ENCODE data around the gene HMCES. TPM values are rescaled to one million over a fixed set of nuclear protein-coding genes. Genes with fewer than 3 reads are reported as not detected.

HMCES gene
- total and polyA plus RNA-seq, 2 of the 13 experiments (the other 11 are each of a cell fraction or from before 2014, with no cell fraction given): 16.1 to 37.5 TPM

GRCh38 chr3:129228891-129229585 lies 49.6 kb upstream of the HMCES start (continued):
- TF ChIP-seq KDM2A (CRISPR knock-in tag; IDR thresholded peaks at IDR 0.05; ENCODE audit: borderline replicate concordance, low read depth): no peak
- TF ChIP-seq ZBED4 (CRISPR knock-in tag; IDR thresholded peaks at IDR 0.05; ENCODE audit: borderline replicate concordance): no peak
- TF ChIP-seq ZNF7 (CRISPR knock-in tag; IDR thresholded peaks at IDR 0.05): no peak
- no peak for TF ChIP-seq ZNF556 (CRISPR knock-in tag; IDR thresholded peaks at IDR 0.05; ENCODE audit: borderline replicate concordance)
- TF ChIP-seq ZBTB26 (CRISPR knock-in tag; IDR thresholded peaks at IDR 0.05; ENCODE audit: borderline replicate concordance): no peak
- TF ChIP-seq HOXD1 (CRISPR knock-in tag; IDR thresholded peaks at IDR 0.05): no peak
- TF ChIP-seq MEF2D (CRISPR knock-in tag; IDR thresholded peaks at IDR 0.05): no peak
- no peak for TF ChIP-seq PHB2 (IDR thresholded peaks at IDR 0.05; ENCODE audit: partially characterized antibody)
- no peak for TF ChIP-seq MTA3 (CRISPR knock-in tag; IDR thresholded peaks at IDR 0.05)
- no peak for TF ChIP-seq RARA (CRISPR knock-in tag; IDR thresholded peaks at IDR 0.05)
- peak; percentile 94 for TF ChIP-seq ETV6 (CRISPR knock-in tag; conservative IDR thresholded peaks at IDR 0.05)
- no peak for TF ChIP-seq TRAFD1 (CRISPR knock-in tag; IDR thresholded peaks at IDR 0.05; ENCODE audit: borderline replicate concordance)
- TF ChIP-seq ZNF572 (CRISPR knock-in tag; IDR thresholded peaks at IDR 0.05): no peak
- TF ChIP-seq FOSL2 (CRISPR knock-in tag; IDR thresholded peaks at IDR 0.05): peak; percentile 45; the same call in 1 of the 2 replicates
- no peak for TF ChIP-seq CENPX (CRISPR knock-in tag; IDR thresholded peaks at IDR 0.05)
- TF ChIP-seq ARID5B (CRISPR knock-in tag; IDR thresholded peaks at IDR 0.05): 0 out of 2 replicates have a peak, but pooled peaks have one; percentile 13
- TF ChIP-seq ZNF878 (CRISPR knock-in tag; IDR thresholded peaks at IDR 0.05): no peak
- TF ChIP-seq RAD21 (CRISPR knock-in tag; IDR thresholded peaks at IDR 0.05): peak; percentile 46; the same call in 1 of the 2 replicates
- TF ChIP-seq BCL6 (CRISPR knock-in tag; IDR thresholded peaks at IDR 0.05): no peak
- TF ChIP-seq CHD2 (IDR thresholded peaks at IDR 0.05; ENCODE audit: low read depth, low read length): no peak
